K562 (cell line): ENCODE data around the gene NMT2. TPM values are rescaled to one million over a fixed set of nuclear protein-coding genes. Genes with fewer than 3 reads are reported as not detected.

Experiments used
- ATAC-seq: fragments of 200-7000 bp; cut with Tn5 transposase; 3 replicates; pipeline ENCODE4 v1.9.1; 2020; ENCODE audit warnings: moderate library complexity
- BruUV-seq: library from RNA; stranded (reverse); fragments of 400-500 nt; replicated peaks from 2 replicates; lab custom pipeline; 2021; lab: Mats Ljungman, UMichigan
- CTCF ChIA-PET: fragments of 300-600 bp; formaldehyde crosslinking; extraction: SDS; loops from one replicate; lab custom pipeline; 2021; ENCODE audit warnings: low intra/inter-chr PET ratio; lab: Yijun Ruan, JAX
- POLR2A ChIA-PET: fragments of 300-600, 350-650 bp; sonication (Branson Sonifier 250); formaldehyde crosslinking; extraction: SDS; loops from one replicate; lab custom pipeline; 2021; ENCODE audit warnings: antibody characterized with exemption, inconsistent platforms; lab: Yijun Ruan, JAX
- DNase-seq, 4 experiments: peaks; one replicate each; pipeline versions ENCODE4 v3.0.0 to v3.0.0-alpha.2; 2011 to 2018; ENCODE audit warnings: low spot score in 3 of 4, mixed read lengths in 3 of 4; ENCODE audit errors: extremely low read depth in 1 of 4
- FAIRE-seq: peaks from 2 replicates; lab custom pipeline; 2011; peaks lifted over from hg19 to GRCh38; lab: Jason Lieb, UNC
- H2AFZ ChIP-seq: 2 replicates; pipeline ENCODE4 v1.6.0; 2011; ENCODE audit warnings: low read depth, low read length, control low read depth, inconsistent platforms
- H3K27ac ChIP-seq: fragments of 200-600 bp; 3 replicates; pipeline ENCODE4 v1.8.0; 2011; ENCODE audit warnings: low read depth, mild to moderate bottlenecking, control low read depth, inconsistent platforms, low read length, moderate library complexity, mixed read lengths; ENCODE audit errors: extremely low read depth
- H3K27me3 ChIP-seq, 2 experiments: fragments of 300-600 bp in 1 of 2; 2 replicates in 1 of 2; 3 replicates in 1 of 2; pipeline versions ENCODE4 v1.6.0 to v1.8.0; 2011; ENCODE audit warnings: inconsistent platforms in 2 of 2, low read length in 2 of 2, mild to moderate bottlenecking in 1 of 2, mixed read lengths in 1 of 2, moderate library complexity in 1 of 2; ENCODE audit not compliant: control insufficient read depth in 2 of 2, insufficient read depth in 2 of 2
- H3K36me3 ChIP-seq: fragments of 300-600 bp; 3 replicates; pipeline ENCODE4 v1.8.0; 2011; ENCODE audit warnings: mild to moderate bottlenecking, low read length, inconsistent platforms; ENCODE audit not compliant: control insufficient read depth, insufficient read depth
- H3K4me1 ChIP-seq, 2 experiments: fragments of 200-600 bp in 1 of 2; replicated peaks in 1 of 2; 2 replicates in 1 of 2; 3 replicates in 1 of 2; pipeline versions ENCODE4 v1.5.1 to v1.8.0; 2011; ENCODE audit warnings: inconsistent platforms in 2 of 2, low read length in 2 of 2, mild to moderate bottlenecking in 1 of 2, mixed read lengths in 1 of 2, moderate library complexity in 1 of 2; ENCODE audit not compliant: control insufficient read depth in 2 of 2, insufficient read depth in 2 of 2
- H3K4me2 ChIP-seq: 2 replicates; pipeline ENCODE4 v1.6.1; 2011; ENCODE audit warnings: low read length, control low read depth, inconsistent platforms, mixed read lengths; ENCODE audit not compliant: insufficient read depth
- H3K4me3 ChIP-seq: fragments of 200-600 bp; sonication (generic), shearing (Covaris generic); 2 replicates; pipeline ENCODE4 v1.5.1; 2016; ENCODE audit warnings: control low read depth, inconsistent platforms
- H3K79me2 ChIP-seq: fragments of 200-600 bp; 3 replicates; pipeline ENCODE4 v1.8.0; 2011; ENCODE audit warnings: low read length, inconsistent platforms; ENCODE audit not compliant: control insufficient read depth, insufficient read depth
- H3K9ac ChIP-seq, 2 experiments: 2 replicates each; pipeline versions ENCODE4 v1.6.0 to v1.6.1; 2011; ENCODE audit warnings: low read depth in 2 of 2, low read length in 2 of 2, control low read depth in 1 of 2, inconsistent platforms in 1 of 2, mild to moderate bottlenecking in 1 of 2, mixed read lengths in 1 of 2; ENCODE audit not compliant: insufficient read depth in 1 of 2
- H3K9me1 ChIP-seq: one replicate; pipeline ENCODE4 v1.6.0; 2011; ENCODE audit warnings: inconsistent platforms, mild to moderate bottlenecking, low read length, moderate library complexity; ENCODE audit not compliant: control insufficient read depth, insufficient read depth
- H3K9me3 ChIP-seq: replicated peaks from 2 replicates; pipeline ENCODE4 v1.5.1; 2011; ENCODE audit warnings: low read depth, low read length, inconsistent platforms; ENCODE audit not compliant: control insufficient read depth, insufficient read depth
- H4K20me1 ChIP-seq: replicated peaks from 2 replicates; pipeline ENCODE4 v1.6.1; 2011; ENCODE audit warnings: low read length, inconsistent platforms, mixed read lengths; ENCODE audit not compliant: control insufficient read depth, insufficient read depth
- CCAR2 ChIP-seq: fragments of 200-400 bp; formaldehyde crosslinking; IDR thresholded peaks from 2 replicates; pipeline ENCODE4 v1.6.1; 2017; ENCODE audit warnings: mild to moderate bottlenecking, low read depth, low read length
- DEAF1 ChIP-seq: fragments of 450-650 bp; formaldehyde crosslinking; IDR thresholded peaks from 2 replicates; pipeline ENCODE4 v1.4.0; 2020; ENCODE audit warnings: mild to moderate bottlenecking, moderate library complexity
- ELK1 ChIP-seq: sonication (generic); formaldehyde crosslinking; IDR thresholded peaks from 2 replicates; pipeline ENCODE4 v1.8.1; 2022; ENCODE audit warnings: missing genetic modification reagents
- GTF2E2 ChIP-seq: fragments of 200-800 bp; sonication (Bioruptor generic); IDR thresholded peaks from 2 replicates; pipeline ENCODE4 v1.6.1; 2016; ENCODE audit warnings: missing genetic modification characterization, missing compliant biosample characterization
- MYC ChIP-seq, 2 experiments: fragments of 250-450 bp in 1 of 2; sonication (Bioruptor Pico) in 1 of 2; IDR thresholded peaks; 2 replicates each; pipeline versions ENCODE4 v1.5.1 to v1.6.1; 2012 to 2021; ENCODE audit warnings: low read depth in 2 of 2, borderline replicate concordance in 1 of 2, improper control_type of control experiment in 1 of 2, low read length in 1 of 2, mild to moderate bottlenecking in 1 of 2, moderate library complexity in 1 of 2
- NR2C2 ChIP-seq, 2 experiments: fragments of 200-800 bp in 1 of 2; sonication (Bioruptor generic) in 1 of 2; sonication (generic) in 1 of 2; formaldehyde crosslinking in 1 of 2; IDR thresholded peaks; 2 replicates each; pipeline versions ENCODE4 v1.6.1 to v1.8.0; 2016 to 2022; ENCODE audit warnings: mild to moderate bottlenecking in 1 of 2, missing compliant biosample characterization in 1 of 2, missing genetic modification characterization in 1 of 2, missing genetic modification reagents in 1 of 2
- POLR2H ChIP-seq: IDR thresholded peaks from 2 replicates; pipeline ENCODE4 v1.6.1; 2016; ENCODE audit warnings: missing genetic modification characterization, low read depth, mild to moderate bottlenecking, control low read depth, missing compliant biosample characterization, moderate library complexity
- RBFOX2 ChIP-seq: fragments of 200-400 bp; formaldehyde crosslinking; IDR thresholded peaks from 2 replicates; pipeline ENCODE4 v1.6.1; 2017; ENCODE audit warnings: low read depth, mild to moderate bottlenecking, low read length, moderate library complexity
- SMARCC2 ChIP-seq: fragments of 450-650 bp; IDR thresholded peaks from 2 replicates; pipeline ENCODE4 v1.6.1; 2017; ENCODE audit warnings: antibody characterized with exemption, moderate library complexity, mild to moderate bottlenecking, low read depth
- STAT6 ChIP-seq: sonication (generic); formaldehyde crosslinking; IDR thresholded peaks from 2 replicates; pipeline ENCODE4 v1.8.1; 2023; ENCODE audit warnings: mild to moderate bottlenecking, missing genetic modification reagents
- TEAD1 ChIP-seq, 2 experiments: fragments of 450-650 bp in 1 of 2; sonication (generic) in 1 of 2; formaldehyde crosslinking; IDR thresholded peaks; 2 replicates each; pipeline versions ENCODE4 v1.4.0 to v1.8.0; 2020 to 2022; ENCODE audit warnings: mild to moderate bottlenecking in 2 of 2, missing genetic modification reagents in 1 of 2
- TRIM24 ChIP-seq, 2 experiments: fragments of 450-650 bp; IDR thresholded peaks; 2 replicates each; pipeline ENCODE4 v1.6.1; 2016
- ZNF140 ChIP-seq: fragments of 250-450 bp; sonication (Bioruptor Pico); IDR thresholded peaks from 2 replicates; pipeline ENCODE4 v1.8.0; 2021; ENCODE audit warnings: moderate library complexity, mild to moderate bottlenecking, inconsistent platforms
- ZNF707 ChIP-seq: fragments of 250-450 bp; sonication (Bioruptor Pico); conservative IDR thresholded peaks from 2 replicates; pipeline ENCODE4 v1.8.0; 2022; ENCODE audit warnings: inconsistent platforms, mild to moderate bottlenecking, moderate library complexity
- ZNF766 ChIP-seq: fragments of 200-800 bp; sonication (Bioruptor generic); conservative IDR thresholded peaks from 2 replicates; pipeline ENCODE4 v1.6.1; 2016; ENCODE audit warnings: missing genetic modification characterization, missing compliant biosample characterization
- WGBS: fragments of 100-300 bp; shearing (Covaris generic); methylation state at CpG from one replicate; pipeline ENCODE4 v1.1.6; 2016; ENCODE audit warnings: low coverage, mixed read lengths; ENCODE audit not compliant: insufficient coverage; ENCODE audit errors: missing lambda C conversion rate; 5-methylcytosine and 5-hydroxymethylcytosine counted together
- in situ Hi-C: fragments of 300-500 bp; cut with MboI; formaldehyde crosslinking; loops from 4 replicates; pipeline ENCODE4 v1.15.0; 2018; ENCODE audit warnings: inconsistent platforms, mixed read lengths
- intact Hi-C: fragments of 100-400 bp; cut with micrococcal nuclease; formaldehyde crosslinking; loops from 2 replicates; pipeline ENCODE4 v1.14.2; 2022
- polyA plus RNA-seq, 8 experiments: library from polyadenylated mRNA; depleted of rRNA in 4 of 8; stranded (reverse) in 5 of 8; unstranded in 3 of 8; fragments of >200 nt; fragmentation: Nextera tagmentation in 2 of 8; fragmentation: Illumina TruSeq in 1 of 8; extraction: Ambion mirVana in 2 of 8; extraction: Trizol in 1 of 8; gene quantifications; 2 replicates each; pipeline versions ENCODE4 v1.2.1 to v1.2.3, GENCODE V29; 2011 to 2014; ENCODE audit warnings: inconsistent platforms in 1 of 8, missing spikeins in 1 of 8
- total RNA-seq, 7 experiments: library from RNA; depleted of rRNA in 6 of 7; stranded (reverse); fragments of >200 nt in 6 of 7; fragmentation: Illumina TruSeq in 2 of 7; extraction: Trizol in 2 of 7; gene quantifications; 2 replicates each; pipeline versions ENCODE4 v1.2.1 to v1.2.3, GENCODE V29; 2011 to 2021; ENCODE audit warnings: low replicate concordance in 1 of 7

NMT2 gene
- total and polyA plus RNA-seq, 9 of the 15 experiments (the other 6 are each of a cell fraction or from before 2014, with no cell fraction given) = 5.2 to 15.9 (median 10.8) TPM

- Histone ChIP-seq H3K4me3 (no peak overlapping the region), H3K36me3 (no peaks in the 10 kb centered on the region), H3K79me2 (no peaks in the 10 kb centered on the region), H3K27me3 (peaks cover 2 to 8% of the 10 kb centered on the region in 2 experiments; a peak in 2 of 5 replicates), H3K9ac (no peak overlapping the region), H3K27ac (no peak overlapping the region), H3K4me2 (no peak overlapping the region), H2AFZ (no peak overlapping the region), H3K9me3 (no peaks in the 10 kb centered on the region), H4K20me1 (no peaks in the 10 kb centered on the region), H3K4me1 (no peaks in the 10 kb centered on the region; a peak in 3 of 5 replicates), H3K9me1 (no peaks in the 10 kb centered on the region)
- ChIA-PET CTCF (no interaction called here), POLR2A (interaction anchor here (1.0 to 1.8 kb wide), 2 partner anchors 11 to 14 kb away, joined by 4 to 6 read pairs; no protein-coding TSS in a partner anchor)
- DNase-seq = no peak
- no peak for ATAC-seq
- FAIRE-seq = no peak
- intact Hi-C loops (no loop called here), in situ Hi-C loops (no loop called here)
- no TSS peak for BruUV-seq
- WGBS = 24% methylated on average over 11 of the region's 11 CpGs
- TF ChIP-seq ZNF707 (CRISPR knock-in tag) = no peak
- no peak for TF ChIP-seq ZNF140 (CRISPR knock-in tag)
- TF ChIP-seq ELK1 = no peak
- TF ChIP-seq NR2C2 (CRISPR knock-in tag; IDR thresholded peaks at IDR 0.05) = no peak
- TF ChIP-seq NR2C2 (tag; IDR thresholded peaks at IDR 0.05) = peak; percentile 16; the same call in 1 of the 2 replicates
- TF ChIP-seq POLR2H = peak; percentile 96
- TF ChIP-seq CCAR2 = no peak
- TF ChIP-seq GTF2E2 (tag) = no peak
- TF ChIP-seq TRIM24 (IDR thresholded peaks at IDR 0.05) = peak in 1 of 2 experiments; percentile 33; a peak in 1 of 4 replicates
- no peak for TF ChIP-seq DEAF1
- no peak for TF ChIP-seq TEAD1 (CRISPR knock-in tag; IDR thresholded peaks at IDR 0.05)
- peak; percentile 68; the same call in 1 of the 2 replicates for TF ChIP-seq MYC (IDR thresholded peaks at IDR 0.05; ENCODE audit: low read depth, low read length)
- no peak for TF ChIP-seq MYC (CRISPR knock-in tag; IDR thresholded peaks at IDR 0.05; ENCODE audit: borderline replicate concordance, low read depth)
- TF ChIP-seq RBFOX2 = peak; percentile 34; the same call in 1 of the 2 replicates
- no peak for TF ChIP-seq SMARCC2
- TF ChIP-seq ZNF766 (CRISPR knock-in tag) = 0 out of 2 replicates have a peak, but pooled peaks have one; percentile 39
- no peak for TF ChIP-seq STAT6 (CRISPR knock-in tag)
Observed at GRCh38 chr10:15183689-15184481, 15.4 kb upstream of the NMT2 start.
